GM12878 (cell line): Measurements from ENCODE around the gene TOLLIP. TPM values are rescaled to one million over a fixed set of nuclear protein-coding genes. Genes with fewer than 3 reads are reported as not detected.

Source experiments
- ATAC-seq: fragments of 200-7000 bp; cut with Tn5 transposase; 3 replicates; pipeline ENCODE4 v1.9.1; 2020; ENCODE audit warnings: mild to moderate bottlenecking, moderate library complexity
- BruUV-seq: library from RNA; stranded (reverse); fragments of 400-500 nt; replicated peaks from 2 replicates; lab custom pipeline; 2021; lab: Mats Ljungman, UMichigan
- CTCF ChIA-PET: fragments of 300-600 bp; sonication (Branson Sonifier 250); formaldehyde crosslinking; extraction: SDS; loops from one replicate; lab custom pipeline; 2021; ENCODE audit warnings: inconsistent platforms; lab: Yijun Ruan, JAX
- POLR2A ChIA-PET: fragments of 350-600 bp; formaldehyde crosslinking; extraction: SDS; loops from one replicate; lab custom pipeline; 2021; ENCODE audit warnings: inconsistent platforms; lab: Charles Lee
- RAD21 ChIA-PET: fragments of 300-600 bp; sonication (Branson Sonifier 250); formaldehyde crosslinking; loops from one replicate; lab custom pipeline; 2023; ENCODE audit warnings: antibody characterized with exemption; ENCODE audit not compliant: unreplicated experiment; lab: Charles Lee
- SMC1A ChIA-PET: fragments of 300-600 bp; sonication (Branson Sonifier 250); formaldehyde crosslinking; loops from one replicate; lab custom pipeline; 2023; ENCODE audit not compliant: unreplicated experiment, uncharacterized antibody; lab: Charles Lee
- DNase-seq: peaks from one replicate; pipeline ENCODE4 v3.0.0-alpha.2; 2011; ENCODE audit warnings: low read depth, low spot score
- FAIRE-seq: peaks from 3 replicates; lab custom pipeline; 2011; peaks lifted over from hg19 to GRCh38; lab: Jason Lieb, UNC
- H2AFZ ChIP-seq: 2 replicates; pipeline ENCODE4 v1.6.0; 2011; ENCODE audit warnings: low read depth, low read length, control low read depth; ENCODE audit not compliant: control insufficient read depth
- H3K27ac ChIP-seq: 2 replicates; pipeline ENCODE4 v1.5.1; 2011; ENCODE audit warnings: control low read depth; ENCODE audit not compliant: control insufficient read depth, insufficient read depth
- H3K27me3 ChIP-seq, 2 experiments: replicated peaks in 1 of 2; 2 replicates each; pipeline versions ENCODE4 v1.6.0 to v1.6.1; 2011; ENCODE audit warnings: low read length in 1 of 2; ENCODE audit not compliant: control insufficient read depth in 2 of 2, insufficient read depth in 2 of 2
- H3K36me3 ChIP-seq, 2 experiments: 2 replicates each; pipeline ENCODE4 v1.5.1; 2011; ENCODE audit warnings: low read length in 1 of 2; ENCODE audit not compliant: control insufficient read depth in 2 of 2, insufficient read depth in 2 of 2
- H3K4me1 ChIP-seq: 2 replicates; pipeline ENCODE4 v1.6.1; 2011; ENCODE audit warnings: mild to moderate bottlenecking, low read length, moderate library complexity, mixed read lengths; ENCODE audit not compliant: control insufficient read depth, insufficient read depth
- H3K4me2 ChIP-seq: 2 replicates; pipeline ENCODE4 v1.6.0; 2011; ENCODE audit warnings: control low read depth; ENCODE audit not compliant: control insufficient read depth, insufficient read depth
- H3K4me3 ChIP-seq: fragments of 200-600 bp; sonication (generic); 2 replicates; pipeline ENCODE4 v1.5.1; 2016
- H3K79me2 ChIP-seq: 2 replicates; pipeline ENCODE4 v1.6.0; 2011; ENCODE audit warnings: low read length; ENCODE audit not compliant: control insufficient read depth, insufficient read depth
- H3K9ac ChIP-seq: 2 replicates; pipeline ENCODE4 v1.8.0; 2011; ENCODE audit warnings: low read length, control low read depth, mixed read lengths; ENCODE audit not compliant: control insufficient read depth, insufficient read depth
- H3K9me3 ChIP-seq: replicated peaks from 3 replicates; pipeline ENCODE4 v1.5.1; 2011; ENCODE audit warnings: mild to moderate bottlenecking, low read length; ENCODE audit not compliant: control insufficient read depth, insufficient read depth
- H4K20me1 ChIP-seq: 2 replicates; pipeline ENCODE4 v1.6.0; 2011; ENCODE audit not compliant: control insufficient read depth, insufficient read depth
- CBX5 ChIP-seq: sonication (generic); IDR thresholded peaks from 2 replicates; pipeline ENCODE4 v1.6.1; 2016; ENCODE audit warnings: low read depth, moderate library complexity, mild to moderate bottlenecking, inconsistent platforms
- CREM ChIP-seq: IDR thresholded peaks from 2 replicates; pipeline ENCODE4 v1.6.1; 2014; ENCODE audit warnings: antibody characterized with exemption, low read depth
- EZH2 ChIP-seq: IDR thresholded peaks from 2 replicates; pipeline ENCODE4 v1.6.1; 2012; ENCODE audit warnings: low read depth, mild to moderate bottlenecking, control low read depth, inconsistent platforms, low read length, borderline replicate concordance; ENCODE audit not compliant: control insufficient read depth
- NFIC ChIP-seq: IDR thresholded peaks from 2 replicates; pipeline ENCODE4 v1.6.1; 2012; ENCODE audit warnings: low read depth, mild to moderate bottlenecking, inconsistent platforms, low read length, moderate library complexity
- REST ChIP-seq: IDR thresholded peaks from 2 replicates; pipeline ENCODE4 v1.6.1; 2012; ENCODE audit warnings: mild to moderate bottlenecking, low read depth, low read length
- WGBS: methylation state at CpG from one replicate; pipeline ENCODE4 v1.1.6; 2016; ENCODE audit warnings: low lambda C conversion rate; ENCODE audit not compliant: insufficient replicate concordance, insufficient coverage; ENCODE audit errors: missing lambda C conversion rate; 5-methylcytosine and 5-hydroxymethylcytosine counted together
- in situ Hi-C: fragments of 300-500 bp; cut with MboI; formaldehyde crosslinking; loops from 9 replicates; pipeline ENCODE4 v1.14.3; 2018; ENCODE audit warnings: mixed read lengths
- intact Hi-C: fragments of 100-400 bp; cut with micrococcal nuclease; formaldehyde crosslinking; loops from one replicate; pipeline ENCODE4 v1.14.2; 2022; ENCODE audit not compliant: unreplicated experiment
- polyA plus RNA-seq, 11 experiments: library from polyadenylated mRNA; depleted of rRNA in 4 of 11; unstranded in 6 of 11; stranded (reverse) in 5 of 11; fragments of >200 nt; fragmentation: Nextera tagmentation in 4 of 11; fragmentation: Illumina TruSeq in 1 of 11; extraction: Ambion mirVana in 4 of 11; extraction: Trizol in 1 of 11; gene quantifications; 1 replicate in 1 of 11; 2 replicates in 10 of 11; pipeline versions ENCODE4 v1.2.1 to v1.2.3, GENCODE V29; 2011 to 2016; ENCODE audit warnings: inconsistent platforms in 2 of 11, missing spikeins in 2 of 11, low read depth in 1 of 11
- total RNA-seq, 4 experiments: library from RNA; depleted of rRNA in 3 of 4; stranded (reverse); fragments of >200 nt in 3 of 4; fragmentation: Illumina TruSeq in 1 of 4; extraction: Trizol in 1 of 4; gene quantifications; 2 replicates each; pipeline versions ENCODE4 v1.2.1 to v1.2.3, GENCODE V29; 2013 to 2021

The TOLLIP gene
- total and polyA plus RNA-seq, 10 of the 15 experiments (the other 5 are each of a cell fraction or from before 2014, with no cell fraction given): 0.47 to 39.5 (median 21.6) TPM

- TF ChIP-seq REST: no peak
- no peak for TF ChIP-seq CREM
- no peak for TF ChIP-seq CBX5
These were observed 21.0 kb upstream of the TOLLIP start (continued) for GRCh38 chr11:1330473-1330872.

GRCh38 chr11:1327064-1327460 is 17.6 kb upstream of the TOLLIP start:
- no peak for FAIRE-seq
- ChIA-PET CTCF (interaction anchor here (1.6 kb wide), 1 partner anchor 16 kb away, joined by 5 read pairs; no protein-coding TSS in a partner anchor), RAD21 (no interaction called here)

More at GRCh38 chr11:1327064-1327460, 17.6 kb upstream of the TOLLIP start:
- POLR2A ChIA-PET: no interaction called here
- no peak overlapping the region for H2AFZ ChIP-seq
- DNase-seq (no peak), ATAC-seq (no peak)
- H4K20me1 ChIP-seq: no peaks in the 10 kb centered on the region
- TF ChIP-seq EZH2 (no peak), NFIC (no peak)
- H3K27ac ChIP-seq: no peak overlapping the region
- SMC1A ChIA-PET: no interaction called here
- in situ Hi-C loops (no loop called here), intact Hi-C loops (no loop called here)
- H3K4me2 ChIP-seq: no peak overlapping the region
- H3K4me1 ChIP-seq: no peaks in the 10 kb centered on the region
- no peaks in the 10 kb centered on the region for H3K79me2 ChIP-seq
- H3K27me3 ChIP-seq: no peaks in the 10 kb centered on the region
- H3K4me3 ChIP-seq: no peak overlapping the region
- no peak overlapping the region for H3K9ac ChIP-seq
- BruUV-seq: no TSS peak
- no peaks in the 10 kb centered on the region for H3K36me3 ChIP-seq
- peaks cover 4% of the 10 kb centered on the region for H3K9me3 ChIP-seq
- 17% methylated on average over 4 of the region's 4 CpGs for WGBS
